AML-193 (cell line): ENCODE measurements around the gene LMO3.
A peak's percentile ranks its signal among the peaks of the same experiment; 100 is the strongest.

Experiments
- DNase-seq, 2 experiments: peaks; one replicate each; lab custom pipeline; 2025; lab: John Stamatoyannopoulos, UW

LMO3 gene

GRCh38 chr12:16600525-16600924, 5.4 kb downstream of the LMO3 start:
- no peak for DNase-seq

DNA sequence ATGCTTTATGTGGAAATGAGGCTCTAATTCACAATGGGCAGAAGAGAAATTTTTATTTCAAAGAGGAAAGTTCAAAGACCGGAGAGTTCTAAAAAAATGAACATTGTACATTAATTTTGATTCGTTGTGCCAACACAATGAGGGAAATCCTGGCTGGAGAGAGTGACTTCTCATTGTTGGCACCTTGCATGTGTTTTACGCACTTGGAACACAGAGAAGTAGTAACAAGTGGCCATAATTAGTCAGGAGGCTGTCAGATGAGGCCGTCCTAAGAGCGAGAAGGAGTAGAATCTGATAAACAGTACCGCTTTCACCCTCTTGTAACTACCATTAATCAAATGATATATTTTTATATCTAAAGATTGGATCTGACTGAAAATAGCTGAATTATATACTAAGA, 6.9 kb downstream of the LMO3 start:
- no peak for DNase-seq

- no peak for DNase-seq
Measured at GRCh38 chr12:16594797-16595196, 11.2 kb downstream of the LMO3 start.

- no peak for DNase-seq
Measured at GRCh38 chr12:16593546-16593945, 12.4 kb downstream of the LMO3 start.

GRCh38 chr12:16590645-16591044, 15.3 kb downstream of the LMO3 start:
- DNase-seq = no peak

DNA sequence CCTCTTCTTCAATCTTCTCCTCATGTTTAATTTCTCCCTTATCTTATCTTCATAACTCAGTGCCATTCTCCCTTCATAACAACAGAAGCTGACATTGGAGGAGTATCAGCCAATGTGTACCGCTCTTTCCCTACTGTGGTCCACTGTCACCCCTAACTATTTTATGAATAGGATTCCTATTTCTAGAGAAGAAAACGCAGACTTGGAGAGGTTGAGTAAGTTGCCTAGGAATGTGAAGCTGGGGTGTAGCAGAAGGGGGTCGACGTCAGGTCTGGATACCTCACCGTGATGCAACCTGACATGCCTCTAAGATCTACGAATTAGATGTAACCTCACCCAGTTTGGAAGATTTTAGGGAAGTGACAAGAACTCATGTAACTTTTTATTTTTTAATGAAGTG, 17.1 kb downstream of the LMO3 start:
- DNase-seq = no peak

GRCh38 chr12:16587514-16587913, 18.4 kb downstream of the LMO3 start:
- DNase-seq = no peak

DNA sequence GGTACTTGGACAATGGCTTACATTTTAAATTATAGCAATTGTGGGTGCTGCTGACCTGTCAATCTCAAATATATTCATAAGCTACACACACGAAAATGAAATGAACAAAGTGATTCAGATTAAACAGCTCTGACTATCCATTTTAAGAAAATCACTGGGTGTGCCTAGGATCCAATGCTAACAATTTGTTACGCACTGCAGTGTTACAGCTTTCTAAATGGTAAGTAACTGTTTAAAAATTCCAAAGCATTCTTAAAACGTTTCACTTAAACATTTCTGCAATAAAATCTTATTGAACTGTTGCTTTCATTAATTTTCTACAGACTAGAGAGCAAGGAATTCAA, 18.9 kb downstream of the LMO3 start:
- no peak for DNase-seq

GRCh38 chr12:16586350-16587109, 19.4 kb downstream of the LMO3 start:
- no peak for DNase-seq

- no peak for DNase-seq
Measured at GRCh38 chr12:16585781-16586180, 20.2 kb downstream of the LMO3 start.

- no peak for DNase-seq
Measured at GRCh38 chr12:16583969-16584745, 21.8 kb downstream of the LMO3 start.

DNA sequence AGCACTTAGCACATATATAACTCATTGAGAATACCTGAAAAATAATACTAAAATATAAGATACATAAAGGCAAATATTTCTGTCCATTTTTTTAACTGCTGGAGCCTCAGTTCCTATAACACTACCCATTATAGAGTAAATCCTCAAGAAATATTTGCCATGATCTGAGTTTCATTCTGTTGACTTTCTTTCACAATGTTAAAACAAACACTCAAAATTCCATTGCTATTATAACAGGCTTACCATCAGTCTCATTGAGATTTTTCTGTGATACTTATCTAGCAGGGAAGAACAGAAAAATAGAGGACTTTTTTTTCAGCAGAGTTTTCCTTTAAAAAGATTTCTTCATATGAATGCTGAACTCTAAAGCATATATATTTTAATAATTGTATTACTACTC, 24.5 kb downstream of the LMO3 start:
- no peak for DNase-seq

DNA sequence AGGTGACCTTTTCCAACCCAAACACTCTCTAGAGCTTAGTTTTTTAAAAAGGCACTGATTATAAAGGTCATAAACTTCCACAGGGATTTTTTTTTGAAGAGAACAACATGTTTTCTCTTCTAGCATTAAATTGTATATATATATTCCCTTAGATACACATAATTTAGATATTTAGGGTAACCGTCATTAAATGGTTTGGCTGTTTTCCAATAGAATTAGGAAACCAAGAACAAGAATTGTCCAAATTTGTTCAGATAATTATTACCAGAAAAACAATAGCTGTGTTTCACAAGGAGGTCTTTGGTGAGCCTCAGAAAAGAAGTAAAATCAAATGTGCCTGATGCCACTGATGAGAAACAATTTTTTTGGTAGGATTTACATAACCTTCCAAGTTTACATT, 26.9 kb downstream of the LMO3 start:
- DNase-seq = no peak

GRCh38 chr12:16573398-16574077, 32.4 kb downstream of the LMO3 start:
- peak; percentile 44 to 53 for DNase-seq

DNA sequence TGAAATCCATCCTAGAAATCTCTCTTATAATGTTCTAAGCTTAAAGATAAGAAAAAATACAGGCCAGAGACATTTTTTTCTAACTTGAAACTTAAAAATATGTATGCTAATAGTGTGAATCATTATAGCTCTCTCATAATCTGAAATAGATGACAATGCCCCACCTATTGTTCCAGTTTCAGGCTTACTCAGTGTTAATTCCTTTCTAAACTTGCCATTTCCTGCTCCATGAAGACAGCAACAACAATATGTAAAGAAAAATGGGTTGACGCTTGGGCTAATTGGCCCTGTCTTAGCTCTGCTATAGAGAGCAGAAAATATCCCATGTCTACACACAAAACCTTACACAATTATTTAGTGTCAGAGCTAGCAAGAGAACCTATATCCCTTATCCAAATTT, 37.1 kb downstream of the LMO3 start:
- no peak for DNase-seq

DNA sequence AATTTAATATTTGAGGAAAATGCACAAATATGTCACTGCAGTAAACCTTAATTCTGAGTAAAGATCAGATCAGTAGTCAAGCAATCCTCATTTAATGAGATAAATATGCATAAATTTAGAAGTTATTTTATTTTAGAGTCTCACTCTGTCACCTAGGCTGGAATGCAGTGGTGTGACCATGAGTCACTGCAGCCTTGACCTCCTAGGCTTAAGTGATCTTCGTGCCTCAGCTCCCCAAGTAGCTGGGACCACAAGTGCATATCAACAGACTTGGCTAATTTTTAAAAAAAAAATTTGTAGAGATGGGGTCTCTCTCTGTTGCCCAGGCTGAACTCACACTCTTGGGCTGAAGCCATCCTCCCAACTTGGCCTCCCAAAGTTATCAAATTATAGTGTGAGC, 41.3 kb downstream of the LMO3 start:
- DNase-seq = no peak

- no peak for DNase-seq
Measured at GRCh38 chr12:16563504-16563903, 42.5 kb downstream of the LMO3 start.

GRCh38 chr12:16562921-16563320, 43.0 kb downstream of the LMO3 start:
- DNase-seq = no peak

DNA sequence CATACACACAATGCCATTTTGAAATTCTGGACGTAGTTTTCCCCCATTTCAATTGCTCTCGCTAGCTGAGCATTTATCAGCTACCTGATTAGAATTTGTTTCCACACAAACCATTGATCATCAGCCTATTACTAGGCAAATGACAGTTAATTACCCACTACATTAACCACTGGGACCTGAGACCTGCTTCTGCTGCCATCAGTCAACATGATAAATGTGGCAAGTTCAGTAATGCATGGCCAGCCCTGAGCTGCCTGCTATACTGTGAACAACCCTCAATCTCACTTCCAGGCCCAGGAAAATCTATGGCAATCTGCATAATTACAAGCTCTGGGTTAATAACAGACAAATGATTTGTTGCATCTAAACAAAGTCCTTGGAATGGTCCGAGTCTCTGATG, 43.5 kb downstream of the LMO3 start:
- no peak for DNase-seq

DNA sequence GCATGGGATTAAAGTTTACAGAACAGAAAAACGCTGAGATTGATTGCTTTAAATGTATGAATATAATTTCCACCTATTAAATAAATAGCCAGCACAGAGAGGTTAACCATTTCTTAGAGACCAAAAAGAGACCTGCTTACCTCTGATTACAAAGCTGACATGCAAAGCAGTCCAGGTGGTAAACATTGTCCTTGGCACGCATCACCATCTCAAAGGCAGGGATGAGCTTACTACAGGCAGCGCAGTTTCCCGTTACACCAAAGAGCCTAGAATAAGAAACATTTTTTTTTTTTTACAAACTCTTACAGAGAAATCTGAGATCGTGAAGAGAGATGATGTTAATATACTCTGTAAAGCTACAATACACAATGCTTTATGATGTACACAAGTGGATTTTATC, 45.7 kb downstream of the LMO3 start:
- no peak for DNase-seq

GRCh38 chr12:16555630-16556029, 50.3 kb downstream of the LMO3 start:
- DNase-seq = no peak

GRCh38 chr12:16553457-16553856, 52.5 kb downstream of the LMO3 start:
- no peak for DNase-seq

- DNase-seq = no peak
Measured at GRCh38 chr12:16552301-16552700, 53.7 kb downstream of the LMO3 start.
